Hepatocyte (in vitro differentiated cells): ENCODE data around the gene DNAAF8. TPM values are rescaled to one million over a fixed set of nuclear protein-coding genes. Genes with fewer than 3 reads are reported as not detected.
"Not testable (repeated sequence)": the region's sequence is repeated elsewhere in the genome, so short reads cannot be mapped to it uniquely, and the experiment has no call there.

Source experiments
- DNase-seq: peaks from one replicate; pipeline ENCODE4 v3.0.0-alpha.2; 2016; ENCODE audit warnings: low spot score
- H2AFZ ChIP-seq: fragments of 200-600 bp; sonication (generic); 2 replicates; pipeline ENCODE4 v1.6.0; 2016; ENCODE audit warnings: antibody characterized with exemption, mild to moderate bottlenecking
- H3K27ac ChIP-seq: fragments of 200-600 bp; sonication (generic); 2 replicates; pipeline ENCODE4 v1.5.1; 2016; ENCODE audit warnings: mild to moderate bottlenecking
- H3K27me3 ChIP-seq: fragments of 200-600 bp; sonication (generic); 2 replicates; pipeline ENCODE4 v1.6.1; 2016
- H3K36me3 ChIP-seq: fragments of 200-600 bp; sonication (generic); replicated peaks from 2 replicates; pipeline ENCODE4 v1.5.1; 2016; ENCODE audit warnings: low read depth; ENCODE audit not compliant: insufficient read depth
- H3K4me1 ChIP-seq: fragments of 200-600 bp; sonication (generic); 2 replicates; pipeline ENCODE4 v1.5.1; 2016; ENCODE audit warnings: mild to moderate bottlenecking, moderate library complexity; ENCODE audit not compliant: insufficient read depth
- H3K4me2 ChIP-seq: fragments of 200-600 bp; sonication (generic); 2 replicates; pipeline ENCODE4 v1.6.0; 2016
- H3K4me3 ChIP-seq: fragments of 200-600 bp; sonication (generic); 2 replicates; pipeline ENCODE4 v1.5.1; 2016; ENCODE audit warnings: mild to moderate bottlenecking
- H3K79me2 ChIP-seq: fragments of 200-600 bp; sonication (generic); 2 replicates; pipeline ENCODE4 v1.6.0; 2017; ENCODE audit warnings: mild to moderate bottlenecking
- H3K9me2 ChIP-seq: fragments of 200-600 bp; sonication (generic); replicated peaks from 2 replicates; pipeline ENCODE4 v1.6.0; 2017; ENCODE audit warnings: mild to moderate bottlenecking; ENCODE audit not compliant: insufficient read depth
- H3K9me3 ChIP-seq: fragments of 200-600 bp; sonication (generic); 2 replicates; pipeline ENCODE4 v1.5.1; 2016; ENCODE audit warnings: low read depth, mild to moderate bottlenecking
- H4K20me1 ChIP-seq: fragments of 200-600 bp; sonication (generic); 2 replicates; pipeline ENCODE4 v1.6.0; 2016; ENCODE audit warnings: mild to moderate bottlenecking; ENCODE audit not compliant: insufficient read depth, poor library complexity, severe bottlenecking
- CTCF ChIP-seq: fragments of 200-600 bp; sonication (generic); IDR thresholded peaks from 2 replicates; pipeline ENCODE4 v1.5.1; 2016; ENCODE audit warnings: antibody characterized with exemption, mild to moderate bottlenecking; ENCODE audit not compliant: poor library complexity
- EZH2 ChIP-seq: fragments of 200-600 bp; sonication (generic); IDR thresholded peaks from 2 replicates; pipeline ENCODE4 v1.6.1; 2016; ENCODE audit warnings: antibody characterized with exemption, mild to moderate bottlenecking, borderline replicate concordance
- EZH2phosphoT487 ChIP-seq: fragments of 200-600 bp; sonication (generic); IDR thresholded peaks from one replicate; pipeline ENCODE4 v1.6.1; 2018; ENCODE audit warnings: antibody characterized with exemption, mild to moderate bottlenecking, low read depth, moderate library complexity; ENCODE audit not compliant: unreplicated experiment, severe bottlenecking
- WGBS: methylation state at CpG from one replicate; pipeline ENCODE4 v1.1.6; 2016; ENCODE audit warnings: low lambda C conversion rate; ENCODE audit errors: missing lambda C conversion rate; 5-methylcytosine and 5-hydroxymethylcytosine counted together
- polyA plus RNA-seq: library from polyadenylated mRNA; unstranded; fragments of >200 nt; fragmentation: Nextera tagmentation; extraction: Ambion mirVana; gene quantifications from 2 replicates; pipeline ENCODE4 v1.2.1, GENCODE V29; 2016
- total RNA-seq: library from RNA; depleted of rRNA; stranded (reverse); fragments of >200 nt; gene quantifications from 2 replicates; pipeline ENCODE4 v1.2.3, GENCODE V29; 2014

DNAAF8 gene
- total and polyA plus RNA-seq, 2 experiments from 2014 or later = 0.23 to 1.6 TPM

GRCh38 chr16:4737545-4737944 is 3.2 kb downstream of the DNAAF8 start:
- Histone ChIP-seq H3K4me1 (peaks cover 5% of the 10 kb centered on the region), H2AFZ (no peak overlapping the region), H3K27me3 (no peaks in the 10 kb centered on the region), H3K4me2 (no peak overlapping the region), H3K9me2 (no peaks in the 10 kb centered on the region), H3K4me3 (no peak overlapping the region), H3K36me3 (no peaks in the 10 kb centered on the region), H3K79me2 (peaks cover 10% of the 10 kb centered on the region), H3K27ac (no peak overlapping the region), H3K9me3 (no peaks in the 10 kb centered on the region), H4K20me1 (no peaks in the 10 kb centered on the region)
- WGBS = 67% methylated on average over 14 of the region's 15 CpGs
- no peak for DNase-seq
- no peak for TF ChIP-seq CTCF
- no peak for TF ChIP-seq EZH2phosphoT487
- no peak for TF ChIP-seq EZH2

GRCh38 chr16:4738370-4738769 is 4.0 kb downstream of the DNAAF8 start:
- not testable (repeated sequence) for DNase-seq, H3K9me2 ChIP-seq, H3K4me1 ChIP-seq, H3K9me3 ChIP-seq, H4K20me1 ChIP-seq, H3K4me3 ChIP-seq, H3K79me2 ChIP-seq, H3K36me3 ChIP-seq, H3K27ac ChIP-seq, H2AFZ ChIP-seq, H3K27me3 ChIP-seq, H3K4me2 ChIP-seq
- WGBS = 87% methylated on average over 5 of the region's 5 CpGs

GRCh38 chr16:4743226-4743878 is 9.0 kb downstream of the DNAAF8 start:
- Histone ChIP-seq H3K4me1 (no peaks in the 10 kb centered on the region), H3K9me3 (no peaks in the 10 kb centered on the region), H3K36me3 (no peaks in the 10 kb centered on the region), H3K9me2 (no peaks in the 10 kb centered on the region), H3K4me2 (peak overlapping the region; percentile 33), H2AFZ (no peak overlapping the region), H3K79me2 (no peaks in the 10 kb centered on the region), H4K20me1 (no peaks in the 10 kb centered on the region), H3K27me3 (no peaks in the 10 kb centered on the region), H3K27ac (no peak overlapping the region), H3K4me3 (no peak overlapping the region)
- no peak for DNase-seq
- WGBS = 64% methylated on average over 12 of the region's 14 CpGs
- TF ChIP-seq EZH2phosphoT487 (no peak), EZH2 (no peak), CTCF (no peak)

GRCh38 chr16:4744555-4745273 is 10.4 kb downstream of the DNAAF8 start:
- Histone ChIP-seq H2AFZ (no peak overlapping the region), H4K20me1 (no peaks in the 10 kb centered on the region), H3K9me3 (no peaks in the 10 kb centered on the region), H3K4me1 (no peaks in the 10 kb centered on the region), H3K4me3 (no peak overlapping the region), H3K9me2 (no peaks in the 10 kb centered on the region), H3K27ac (no peak overlapping the region), H3K79me2 (no peaks in the 10 kb centered on the region), H3K4me2 (no peak overlapping the region), H3K36me3 (no peaks in the 10 kb centered on the region), H3K27me3 (no peaks in the 10 kb centered on the region)
- WGBS = 84% methylated on average over 12 of the region's 13 CpGs
- TF ChIP-seq CTCF (no peak), EZH2phosphoT487 (no peak), EZH2 (no peak)
- DNase-seq = no peak
